Measurements from ENCODE around the gene PPP2R2C.

Gene PPP2R2C

GRCh38 chr4:6306299-6306698 is 166.1 kb downstream of the PPP2R2C start:
- TF ChIP-seq, protein P1, sequence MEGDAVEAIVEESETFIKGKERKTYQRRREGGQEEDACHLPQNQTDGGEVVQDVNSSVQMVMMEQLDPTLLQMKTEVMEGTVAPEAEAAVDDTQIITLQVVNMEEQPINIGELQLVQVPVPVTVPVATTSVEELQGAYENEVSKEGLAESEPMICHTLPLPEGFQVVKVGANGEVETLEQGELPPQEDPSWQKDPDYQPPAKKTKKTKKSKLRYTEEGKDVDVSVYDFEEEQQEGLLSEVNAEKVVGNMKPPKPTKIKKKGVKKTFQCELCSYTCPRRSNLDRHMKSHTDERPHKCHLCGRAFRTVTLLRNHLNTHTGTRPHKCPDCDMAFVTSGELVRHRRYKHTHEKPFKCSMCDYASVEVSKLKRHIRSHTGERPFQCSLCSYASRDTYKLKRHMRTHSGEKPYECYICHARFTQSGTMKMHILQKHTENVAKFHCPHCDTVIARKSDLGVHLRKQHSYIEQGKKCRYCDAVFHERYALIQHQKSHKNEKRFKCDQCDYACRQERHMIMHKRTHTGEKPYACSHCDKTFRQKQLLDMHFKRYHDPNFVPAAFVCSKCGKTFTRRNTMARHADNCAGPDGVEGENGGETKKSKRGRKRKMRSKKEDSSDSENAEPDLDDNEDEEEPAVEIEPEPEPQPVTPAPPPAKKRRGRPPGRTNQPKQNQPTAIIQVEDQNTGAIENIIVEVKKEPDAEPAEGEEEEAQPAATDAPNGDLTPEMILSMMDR (IDR thresholded peaks at IDR 0.05; ENCODE audit: low read depth, low read length) = no peak
- H3K4me3 ChIP-seq (ENCODE audit: low read depth, low read length) = no peak overlapping the region
- in situ Hi-C loops (cut with HindIII; ENCODE audit: low sequenced_read_pairs) = no loop called here
- no peak for DNase-seq (ENCODE audit: low read depth, low spot score)

- in situ Hi-C loops (cut with HindIII; ENCODE audit: low sequenced_read_pairs) = no loop called here
- H3K4me3 ChIP-seq (ENCODE audit: low read depth, low read length) = no peak overlapping the region
- DNase-seq (ENCODE audit: low read depth, low spot score) = no peak
- TF ChIP-seq, protein P1 (IDR thresholded peaks at IDR 0.05; ENCODE audit: low read depth, low read length) = no peak
These were observed 168.5 kb downstream of the PPP2R2C start for GRCh38 chr4:6303943-6304342.

- no peak overlapping the region for H3K4me3 ChIP-seq (ENCODE audit: low read depth, low read length)
- DNase-seq (ENCODE audit: low read depth, low spot score) = no peak
- TF ChIP-seq, protein P1 (IDR thresholded peaks at IDR 0.05; ENCODE audit: low read depth, low read length) = no peak
- in situ Hi-C loops (cut with HindIII; ENCODE audit: low sequenced_read_pairs) = no loop called here
These were observed 169.5 kb downstream of the PPP2R2C start for GRCh38 chr4:6302869-6303268.

DNA sequence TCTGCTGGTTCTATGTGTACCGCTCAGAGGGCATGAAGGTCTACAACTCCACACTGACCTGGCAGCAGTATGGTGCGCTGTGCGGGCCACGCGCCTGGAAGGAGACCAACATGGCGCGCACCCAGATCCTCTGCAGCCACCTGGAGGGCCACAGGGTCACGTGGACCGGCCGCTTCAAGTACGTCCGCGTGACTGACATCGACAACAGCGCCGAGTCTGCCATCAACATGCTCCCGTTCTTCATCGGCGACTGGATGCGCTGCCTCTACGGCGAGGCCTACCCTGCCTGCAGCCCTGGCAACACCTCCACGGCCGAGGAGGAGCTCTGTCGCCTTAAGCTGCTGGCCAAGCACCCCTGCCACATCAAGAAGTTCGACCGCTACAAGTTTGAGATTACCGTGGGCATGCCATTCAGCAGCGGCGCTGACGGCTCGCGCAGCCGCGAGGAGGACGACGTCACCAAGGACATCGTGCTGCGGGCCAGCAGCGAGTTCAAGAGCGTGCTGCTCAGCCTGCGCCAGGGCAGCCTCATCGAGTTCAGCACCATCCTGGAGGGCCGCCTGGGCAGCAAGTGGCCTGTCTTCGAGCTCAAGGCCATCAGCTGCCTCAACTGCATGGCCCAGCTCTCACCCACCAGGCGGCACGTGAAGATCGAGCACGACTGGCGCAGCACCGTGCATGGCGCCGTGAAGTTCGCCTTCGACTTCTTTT is 170.5 kb downstream of the PPP2R2C start:
- TF ChIP-seq, protein P1 (IDR thresholded peaks at IDR 0.05; ENCODE audit: low read depth, low read length) = no peak
- in situ Hi-C loops (cut with HindIII; ENCODE audit: low sequenced_read_pairs) = no loop called here
- DNase-seq (ENCODE audit: low read depth, low spot score) = no peak
- no peak overlapping the region for H3K4me3 ChIP-seq (ENCODE audit: low read depth, low read length)

DNA sequence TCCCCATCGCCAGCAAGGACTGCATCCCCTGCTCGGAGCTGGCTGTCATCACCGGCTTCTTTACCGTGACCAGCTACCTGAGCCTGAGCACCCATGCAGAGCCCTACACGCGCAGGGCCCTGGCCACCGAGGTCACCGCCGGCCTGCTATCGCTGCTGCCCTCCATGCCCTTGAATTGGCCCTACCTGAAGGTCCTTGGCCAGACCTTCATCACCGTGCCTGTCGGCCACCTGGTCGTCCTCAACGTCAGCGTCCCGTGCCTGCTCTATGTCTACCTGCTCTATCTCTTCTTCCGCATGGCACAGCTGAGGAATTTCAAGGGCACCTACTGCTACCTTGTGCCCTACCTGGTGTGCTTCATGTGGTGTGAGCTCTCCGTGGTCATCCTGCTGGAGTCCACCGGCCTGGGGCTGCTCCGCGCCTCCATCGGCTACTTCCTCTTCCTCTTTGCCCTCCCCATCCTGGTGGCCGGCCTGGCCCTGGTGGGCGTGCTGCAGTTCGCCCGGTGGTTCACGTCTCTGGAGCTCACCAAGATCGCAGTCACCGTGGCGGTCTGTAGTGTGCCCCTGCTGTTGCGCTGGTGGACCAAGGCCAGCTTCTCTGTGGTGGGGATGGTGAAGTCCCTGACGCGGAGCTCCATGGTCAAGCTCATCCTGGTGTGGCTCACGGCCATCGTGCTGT is 171.2 kb downstream of the PPP2R2C start:
- DNase-seq (ENCODE audit: low read depth, low spot score) = no peak
- H3K4me3 ChIP-seq (ENCODE audit: low read depth, low read length) = no peak overlapping the region
- in situ Hi-C loops (cut with HindIII; ENCODE audit: low sequenced_read_pairs) = no loop called here
- TF ChIP-seq, protein P1 (IDR thresholded peaks at IDR 0.05; ENCODE audit: low read depth, low read length) = no peak

GRCh38 chr4:6300359-6300758 is 172.1 kb downstream of the PPP2R2C start:
- no peak overlapping the region for H3K4me3 ChIP-seq (ENCODE audit: low read depth, low read length)
- in situ Hi-C loops (cut with HindIII; ENCODE audit: low sequenced_read_pairs) = no loop called here
- no peak for DNase-seq (ENCODE audit: low read depth, low spot score)
- TF ChIP-seq, protein P1 (IDR thresholded peaks at IDR 0.05; ENCODE audit: low read depth, low read length) = no peak

Measured in astrocyte of the spinal cord (primary cell).